HCT116 (cell line): ENCODE results near the gene LRFN3.

Experiments
- ATF3 ChIP-seq: IDR thresholded peaks from 2 replicates; pipeline ENCODE4 v1.6.1; 2012
- CTCF ChIP-seq, 3 experiments: fragments of 200-600 bp in 1 of 3; sonication (generic) in 1 of 3; IDR thresholded peaks in 2 of 3; conservative IDR thresholded peaks in 1 of 3; 2 replicates each; pipeline ENCODE4 v1.5.1; 2012 to 2017; ENCODE audit warnings: low read depth in 2 of 3, low read length in 2 of 3, antibody characterized with exemption in 1 of 3, borderline replicate concordance in 1 of 3, control low read depth in 1 of 3, mild to moderate bottlenecking in 1 of 3, mixed read lengths in 1 of 3, mixed run types in 1 of 3, moderate library complexity in 1 of 3; ENCODE audit not compliant: insufficient read depth in 1 of 3
- EZH2 ChIP-seq: fragments of 200-600 bp; sonication (generic); IDR thresholded peaks from 2 replicates; pipeline ENCODE4 v1.6.1; 2017; ENCODE audit warnings: antibody characterized with exemption, mixed run types
- JUND ChIP-seq: IDR thresholded peaks from 2 replicates; pipeline ENCODE4 v1.6.1; 2012
- POLR2A ChIP-seq: IDR thresholded peaks from 2 replicates; pipeline ENCODE4 v1.7.0; 2011; ENCODE audit warnings: borderline replicate concordance; ENCODE audit not compliant: insufficient read depth, insufficient read length; ENCODE audit errors: extremely low read depth
- REST ChIP-seq: IDR thresholded peaks from 2 replicates; pipeline ENCODE4 v1.6.1; 2012; ENCODE audit warnings: low read depth
- SP1 ChIP-seq: IDR thresholded peaks from 2 replicates; pipeline ENCODE4 v1.6.1; 2012; ENCODE audit warnings: low read depth
- TCF7L2 ChIP-seq: IDR thresholded peaks from 2 replicates; pipeline ENCODE4 v1.7.0; 2011; ENCODE audit warnings: borderline replicate concordance, inconsistent platforms; ENCODE audit not compliant: insufficient read depth, insufficient read length; ENCODE audit errors: extremely low read depth
- ZBTB33 ChIP-seq: IDR thresholded peaks from 2 replicates; pipeline ENCODE4 v1.6.1; 2011; ENCODE audit warnings: mild to moderate bottlenecking, low read length, moderate library complexity; ENCODE audit not compliant: insufficient replicate concordance; ENCODE audit errors: extremely low read depth
- ZNF274 ChIP-seq: fragments of 200-500 bp; sonication (Bioruptor generic); IDR thresholded peaks from 2 replicates; pipeline ENCODE4 v1.6.1; 2014; ENCODE audit warnings: mild to moderate bottlenecking, low read depth, low read length, inconsistent platforms

GRCh38 chr19:35909684-35910035, 26.5 kb upstream of the LRFN3 start:
- TF ChIP-seq ZNF274 (no peak), JUND (no peak), ATF3 (no peak), REST (no peak), ZBTB33 (no peak), CTCF (IDR thresholded peaks at IDR 0.05 in 2 of 3, conservative IDR thresholded peaks at IDR 0.05 in 1 of 3; ENCODE audit: borderline replicate concordance in 1 of 3, insufficient read depth in 1 of 3, low read depth in 2 of 3, low read length in 2 of 3) (no peak), POLR2A (no peak), TCF7L2 (no peak), SP1 (no peak), EZH2 (no peak)
